ENCODE measurements around the gene FOSL2.

Gene FOSL2

GRCh38 chr2:28408764-28409599 lies 16.3 kb downstream of the FOSL2 start:
- H3K36me3 Mint-ChIP-seq (ENCODE audit: insufficient read depth): peaks cover 99% of the 10 kb centered on the region
- no peaks in the 10 kb centered on the region for H3K27me3 Mint-ChIP-seq
- DNase-seq: peak; percentile 76 to 77 (median 77)
- peak; percentile 63 for ATAC-seq (replicated peaks)
- peak overlapping the region; percentile 71 to 80 for H3K4me3 Mint-ChIP-seq
- H3K27ac Mint-ChIP-seq: peak overlapping the region; percentile 100
- H3K4me1 Mint-ChIP-seq (ENCODE audit: low read depth in 2 of 2): peaks cover 61 to 80% of the 10 kb centered on the region in 2 donors
- H3K9me3 Mint-ChIP-seq: no peaks in the 10 kb centered on the region

GRCh38 chr2:28411166-28411755 lies 18.6 kb downstream of the FOSL2 start:
- Mint-ChIP-seq H3K27me3 (no peaks in the 10 kb centered on the region), H3K4me1 (ENCODE audit: low read depth in 2 of 2) (peaks cover 58 to 76% of the 10 kb centered on the region in 2 donors), H3K9me3 (no peaks in the 10 kb centered on the region), H3K36me3 (ENCODE audit: insufficient read depth) (peaks cover 99% of the 10 kb centered on the region), H3K4me3 (peak overlapping the region; percentile 71 to 80), H3K27ac (peak overlapping the region; percentile 100)
- no peak for DNase-seq
- ATAC-seq (replicated peaks): no peak

GRCh38 chr2:28411956-28412609 lies 19.4 kb downstream of the FOSL2 start:
- H3K27ac Mint-ChIP-seq: peak overlapping the region; percentile 100
- DNase-seq: no peak
- ATAC-seq (replicated peaks): no peak
- peak overlapping the region; percentile 45 to 80 for H3K4me3 Mint-ChIP-seq
- H3K36me3 Mint-ChIP-seq (ENCODE audit: insufficient read depth): peaks cover 99% of the 10 kb centered on the region
- no peaks in the 10 kb centered on the region for H3K9me3 Mint-ChIP-seq
- peaks cover 55 to 68% of the 10 kb centered on the region in 2 donors for H3K4me1 Mint-ChIP-seq (ENCODE audit: low read depth in 2 of 2)
- no peaks in the 10 kb centered on the region for H3K27me3 Mint-ChIP-seq

- peaks cover 100% of the 10 kb centered on the region for H3K36me3 Mint-ChIP-seq (ENCODE audit: insufficient read depth)
- H3K4me3 Mint-ChIP-seq: peak overlapping the region; percentile 45 to 80
- H3K27ac Mint-ChIP-seq: peak overlapping the region; percentile 100
These were observed 20.0 kb downstream of the FOSL2 start for GRCh38 chr2:28412625-28413151.

GRCh38 chr2:28413152-28413898 lies 20.7 kb downstream of the FOSL2 start:
- H3K9me3 Mint-ChIP-seq: no peaks in the 10 kb centered on the region
- peak overlapping the region; percentile 45 to 80 for H3K4me3 Mint-ChIP-seq
- ATAC-seq (replicated peaks) (no peak), DNase-seq (no peak)
- H3K36me3 Mint-ChIP-seq (ENCODE audit: insufficient read depth): peaks cover 100% of the 10 kb centered on the region
- no peaks in the 10 kb centered on the region for H3K27me3 Mint-ChIP-seq
- peaks cover 53 to 58% of the 10 kb centered on the region in 2 donors for H3K4me1 Mint-ChIP-seq (ENCODE audit: low read depth in 2 of 2)
- peak overlapping the region; percentile 100 for H3K27ac Mint-ChIP-seq

More at GRCh38 chr2:28412625-28413151, 20.0 kb downstream of the FOSL2 start:
- ATAC-seq (replicated peaks): no peak
- no peak for DNase-seq
- peaks cover 58 to 64% of the 10 kb centered on the region in 2 donors for H3K4me1 Mint-ChIP-seq (ENCODE audit: low read depth in 2 of 2)
- no peaks in the 10 kb centered on the region for H3K27me3 Mint-ChIP-seq
- H3K9me3 Mint-ChIP-seq: no peaks in the 10 kb centered on the region

GRCh38 chr2:28413899-28414295 lies 21.2 kb downstream of the FOSL2 start:
- H3K36me3 Mint-ChIP-seq (ENCODE audit: insufficient read depth): peaks cover 100% of the 10 kb centered on the region
- H3K9me3 Mint-ChIP-seq: no peaks in the 10 kb centered on the region
- peak overlapping the region; percentile 44 to 80 for H3K4me3 Mint-ChIP-seq
- H3K27me3 Mint-ChIP-seq: no peaks in the 10 kb centered on the region
- DNase-seq: no peak
- H3K4me1 Mint-ChIP-seq (ENCODE audit: low read depth in 2 of 2): peaks cover 48 to 52% of the 10 kb centered on the region in 2 donors
- peak overlapping the region; percentile 100 for H3K27ac Mint-ChIP-seq
- no peak for ATAC-seq (replicated peaks)

- DNase-seq: no peak
- no peak for ATAC-seq (replicated peaks)
- H3K4me3 Mint-ChIP-seq: peak overlapping the region in 1 of 2 donors; percentile 2
- peak overlapping the region; percentile 100 for H3K27ac Mint-ChIP-seq
- peaks cover 100% of the 10 kb centered on the region for H3K36me3 Mint-ChIP-seq (ENCODE audit: insufficient read depth)
- no peaks in the 10 kb centered on the region for H3K9me3 Mint-ChIP-seq
- no peaks in the 10 kb centered on the region for H3K27me3 Mint-ChIP-seq
- H3K4me1 Mint-ChIP-seq (ENCODE audit: low read depth in 2 of 2): peaks cover 41 to 45% of the 10 kb centered on the region in 2 donors
These were observed 21.9 kb downstream of the FOSL2 start for GRCh38 chr2:28414583-28414982.

GRCh38 chr2:28415010-28415409 lies 22.4 kb downstream of the FOSL2 start:
- Mint-ChIP-seq H3K9me3 (no peaks in the 10 kb centered on the region), H3K27ac (peak overlapping the region in 1 of 2 donors; percentile 100), H3K4me1 (ENCODE audit: low read depth in 2 of 2) (peaks cover 38 to 44% of the 10 kb centered on the region in 2 donors), H3K27me3 (no peaks in the 10 kb centered on the region), H3K4me3 (no peak overlapping the region), H3K36me3 (ENCODE audit: insufficient read depth) (peaks cover 99% of the 10 kb centered on the region)
- no peak for DNase-seq
- ATAC-seq (replicated peaks): no peak

GRCh38 chr2:28415715-28416114 lies 23.1 kb downstream of the FOSL2 start:
- H3K4me3 Mint-ChIP-seq: no peak overlapping the region
- ATAC-seq (replicated peaks) (no peak), DNase-seq (no peak)
- H3K9me3 Mint-ChIP-seq: no peaks in the 10 kb centered on the region
- no peaks in the 10 kb centered on the region for H3K27me3 Mint-ChIP-seq
- H3K27ac Mint-ChIP-seq: peak overlapping the region; percentile 71 to 100
- H3K4me1 Mint-ChIP-seq (ENCODE audit: low read depth in 2 of 2): peaks cover 32 to 37% of the 10 kb centered on the region in 2 donors
- H3K36me3 Mint-ChIP-seq (ENCODE audit: insufficient read depth): peaks cover 99% of the 10 kb centered on the region

GRCh38 chr2:28419003-28419402 lies 26.3 kb downstream of the FOSL2 start:
- no peaks in the 10 kb centered on the region for H3K9me3 Mint-ChIP-seq
- H3K27me3 Mint-ChIP-seq: no peaks in the 10 kb centered on the region
- peaks cover 25 to 34% of the 10 kb centered on the region in 2 donors for H3K4me1 Mint-ChIP-seq (ENCODE audit: low read depth in 2 of 2)
- H3K27ac Mint-ChIP-seq: peak overlapping the region; percentile 81 to 100
- peaks cover 74% of the 10 kb centered on the region for H3K36me3 Mint-ChIP-seq (ENCODE audit: insufficient read depth)
- ATAC-seq (replicated peaks) (no peak), DNase-seq (no peak)
- no peak overlapping the region for H3K4me3 Mint-ChIP-seq

- H3K27ac Mint-ChIP-seq: peak overlapping the region; percentile 81 to 100
- H3K27me3 Mint-ChIP-seq: no peaks in the 10 kb centered on the region
- DNase-seq (no peak), ATAC-seq (replicated peaks) (no peak)
- H3K36me3 Mint-ChIP-seq (ENCODE audit: insufficient read depth): peaks cover 68% of the 10 kb centered on the region
- H3K9me3 Mint-ChIP-seq: no peaks in the 10 kb centered on the region
- peaks cover 31 to 41% of the 10 kb centered on the region in 2 donors for H3K4me1 Mint-ChIP-seq (ENCODE audit: low read depth in 2 of 2)
- no peak overlapping the region for H3K4me3 Mint-ChIP-seq
These were observed 27.0 kb downstream of the FOSL2 start for GRCh38 chr2:28419443-28420270.

GRCh38 chr2:28420722-28421121 lies 28.1 kb downstream of the FOSL2 start:
- Mint-ChIP-seq H3K27me3 (no peaks in the 10 kb centered on the region), H3K27ac (peak overlapping the region; percentile 81 to 100), H3K36me3 (ENCODE audit: insufficient read depth) (peaks cover 57% of the 10 kb centered on the region), H3K4me1 (ENCODE audit: low read depth in 2 of 2) (peaks cover 32 to 51% of the 10 kb centered on the region in 2 donors), H3K4me3 (peak overlapping the region in 1 of 2 donors; percentile 10), H3K9me3 (no peaks in the 10 kb centered on the region)
- DNase-seq (no peak), ATAC-seq (replicated peaks) (no peak)

Measured in effector memory CD8-positive, alpha-beta T cell (primary cell).